Ovary (tissue), 3 donors: ENCODE measurements around the gene STARD9.

ENCODE experiments used
- POLR2A ChIP-seq: fragments of 450-650 bp; IDR thresholded peaks from one replicate; pipeline ENCODE4 v1.6.1; 2017; ENCODE audit warnings: antibody characterized with exemption, mild to moderate bottlenecking, moderate library complexity
- TF ChIP-seq, protein P1 (sequence below), 3 donors: fragments of 450-650 bp in 2 of 3; fragments of 200-600 bp in 1 of 3; IDR thresholded peaks; one replicate each; pipeline versions ENCODE4 v1.5.1 to v1.8.0; 2016 to 2022; ENCODE audit warnings: antibody characterized with exemption in 3 of 3, mild to moderate bottlenecking in 1 of 3
- donor health status: DM: no; HTN: no; CAD: no.

- TF ChIP-seq, protein P1, sequence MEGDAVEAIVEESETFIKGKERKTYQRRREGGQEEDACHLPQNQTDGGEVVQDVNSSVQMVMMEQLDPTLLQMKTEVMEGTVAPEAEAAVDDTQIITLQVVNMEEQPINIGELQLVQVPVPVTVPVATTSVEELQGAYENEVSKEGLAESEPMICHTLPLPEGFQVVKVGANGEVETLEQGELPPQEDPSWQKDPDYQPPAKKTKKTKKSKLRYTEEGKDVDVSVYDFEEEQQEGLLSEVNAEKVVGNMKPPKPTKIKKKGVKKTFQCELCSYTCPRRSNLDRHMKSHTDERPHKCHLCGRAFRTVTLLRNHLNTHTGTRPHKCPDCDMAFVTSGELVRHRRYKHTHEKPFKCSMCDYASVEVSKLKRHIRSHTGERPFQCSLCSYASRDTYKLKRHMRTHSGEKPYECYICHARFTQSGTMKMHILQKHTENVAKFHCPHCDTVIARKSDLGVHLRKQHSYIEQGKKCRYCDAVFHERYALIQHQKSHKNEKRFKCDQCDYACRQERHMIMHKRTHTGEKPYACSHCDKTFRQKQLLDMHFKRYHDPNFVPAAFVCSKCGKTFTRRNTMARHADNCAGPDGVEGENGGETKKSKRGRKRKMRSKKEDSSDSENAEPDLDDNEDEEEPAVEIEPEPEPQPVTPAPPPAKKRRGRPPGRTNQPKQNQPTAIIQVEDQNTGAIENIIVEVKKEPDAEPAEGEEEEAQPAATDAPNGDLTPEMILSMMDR (IDR thresholded peaks at IDR 0.05) = peak in 1 of 3 donors; percentile 13
- peak; percentile 90 for TF ChIP-seq POLR2A
Observed at GRCh38 chr15:42548249-42549031, 27.0 kb upstream of the STARD9 start, which contains the start of the genes HAUS2 and LRRC57.
